ENCODE results near the gene TMOD1.

GRCh38 chr9:97512966-97513560, 11.6 kb downstream of the TMOD1 start:
- no peak for TF ChIP-seq RB1 (IDR thresholded peaks at IDR 0.05; ENCODE audit: borderline replicate concordance)
- TF ChIP-seq CTCF (IDR thresholded peaks at IDR 0.05 in 2 of 3, conservative IDR thresholded peaks at IDR 0.05 in 1 of 3; ENCODE audit: control insufficient read depth in 2 of 3, extremely low read depth in 1 of 3, insufficient read depth in 1 of 3, low read depth in 3 of 3, low read length in 3 of 3), result no peak
- TF ChIP-seq EP300 (IDR thresholded peaks at IDR 0.05; ENCODE audit: borderline replicate concordance in 1 of 2, control insufficient read depth in 1 of 2, low read depth in 2 of 2, low read length in 2 of 2), result no peak
- TF ChIP-seq TAF1 (IDR thresholded peaks at IDR 0.05; ENCODE audit: borderline replicate concordance, low read depth, low read length), result no peak
- TF ChIP-seq IRF4 (IDR thresholded peaks at IDR 0.05; ENCODE audit: low read depth, low read length), result no peak
- no peak for TF ChIP-seq ZNF24 (IDR thresholded peaks at IDR 0.05)
- TF ChIP-seq POLR2A (IDR thresholded peaks at IDR 0.05; ENCODE audit: low read depth, low read length), result no peak
- TF ChIP-seq NFIC (IDR thresholded peaks at IDR 0.05; ENCODE audit: low read depth, low read length), result no peak
- TF ChIP-seq POLR2AphosphoS5 (IDR thresholded peaks at IDR 0.05; ENCODE audit: low read length), result no peak
- no peak for TF ChIP-seq TBL1XR1 (IDR thresholded peaks at IDR 0.05; ENCODE audit: low read depth, low read length)
- TF ChIP-seq USF2 (IDR thresholded peaks at IDR 0.05; ENCODE audit: borderline replicate concordance, low read depth, low read length), result no peak
